A673 (cell line): ENCODE results near the gene ZFR. TPM values are rescaled to one million over a fixed set of nuclear protein-coding genes. Genes with fewer than 3 reads are reported as not detected.

Experiments
- BruUV-seq: library from RNA; stranded (reverse); fragments of 400-500 nt; replicated peaks from 2 replicates; lab custom pipeline; 2021; lab: Mats Ljungman, UMichigan
- CTCF ChIA-PET: fragments of 300-600 bp; sonication (Branson Sonifier 250); formaldehyde crosslinking; loops from one replicate; lab custom pipeline; 2022; ENCODE audit warnings: antibody characterized with exemption; lab: Charles Lee
- POLR2A ChIA-PET: fragments of 300-600 bp; sonication (Branson Sonifier 250); formaldehyde crosslinking; loops from one replicate; lab custom pipeline; 2022; ENCODE audit warnings: antibody characterized with exemption; ENCODE audit not compliant: low non-redundant PET; lab: Charles Lee
- DNase-seq: peaks from one replicate; pipeline ENCODE4 v3.0.0-alpha.2; 2015; ENCODE audit warnings: low spot score
- H3K27ac ChIP-seq: fragments of 200-600 bp; sonication (generic); 2 replicates; pipeline ENCODE4 v1.5.1; 2016; ENCODE audit warnings: mixed run types, low read depth, mild to moderate bottlenecking, mixed read lengths, antibody characterized with exemption, low read length; ENCODE audit not compliant: poor library complexity, severe bottlenecking
- H3K27me3 ChIP-seq: fragments of 200-600 bp; sonication (generic); replicated peaks from 2 replicates; pipeline ENCODE4 v1.6.1; 2017; ENCODE audit warnings: mixed run types, low read depth, mild to moderate bottlenecking, mixed read lengths, antibody characterized with exemption, low read length; ENCODE audit not compliant: insufficient read depth, poor library complexity
- H3K36me3 ChIP-seq: fragments of 200-600 bp; sonication (generic); 2 replicates; pipeline ENCODE4 v1.6.1; 2016; ENCODE audit warnings: mixed run types, mild to moderate bottlenecking, mixed read lengths, antibody characterized with exemption, low read length; ENCODE audit not compliant: insufficient read depth, poor library complexity, severe bottlenecking
- H3K4me1 ChIP-seq: fragments of 200-600 bp; sonication (generic); 2 replicates; pipeline ENCODE4 v1.6.1; 2017; ENCODE audit warnings: mixed run types, mild to moderate bottlenecking, mixed read lengths, antibody characterized with exemption, low read length; ENCODE audit not compliant: insufficient read depth, poor library complexity, severe bottlenecking
- H3K4me3 ChIP-seq: fragments of 200-600 bp; sonication (generic); 2 replicates; pipeline ENCODE4 v1.5.1; 2016; ENCODE audit warnings: low read depth, mixed run types, mild to moderate bottlenecking, mixed read lengths, low read length; ENCODE audit not compliant: poor library complexity, severe bottlenecking
- H3K9me3 ChIP-seq: fragments of 200-600 bp; sonication (generic); 2 replicates; pipeline ENCODE4 v1.6.1; 2016; ENCODE audit warnings: mixed run types, low read depth, mild to moderate bottlenecking, mixed read lengths, antibody characterized with exemption, low read length; ENCODE audit not compliant: poor library complexity, severe bottlenecking
- CTCF ChIP-seq: fragments of 300-800, 200-600 bp; sonication (generic); conservative IDR thresholded peaks from 2 replicates; pipeline ENCODE4 v1.5.1; 2017; ENCODE audit warnings: low read depth, mild to moderate bottlenecking, antibody characterized with exemption, low read length, moderate library complexity, mixed read lengths
- EZH2 ChIP-seq: fragments of 200-600 bp; sonication (generic); IDR thresholded peaks from 2 replicates; pipeline ENCODE4 v1.6.1; 2017; ENCODE audit warnings: borderline replicate concordance, low read depth, mild to moderate bottlenecking, mixed read lengths, antibody characterized with exemption, low read length; ENCODE audit not compliant: poor library complexity, severe bottlenecking
- intact Hi-C: fragments of 100-400 bp; cut with micrococcal nuclease; formaldehyde crosslinking; loops from one replicate; pipeline ENCODE4 v1.10.0; 2022; ENCODE audit not compliant: unreplicated experiment
- total RNA-seq: library from RNA; stranded (reverse); gene quantifications from 2 replicates; pipeline ENCODE4 v1.2.3, GENCODE V29; 2021

The ZFR gene
- total RNA-seq, 1 experiment from 2014 or later, result 110 TPM

- ChIA-PET POLR2A (no interaction called here), CTCF (no interaction called here)
- H3K4me3 ChIP-seq, result no peak overlapping the region
- no peaks in the 10 kb centered on the region for H3K27me3 ChIP-seq
- no peaks in the 10 kb centered on the region for H3K9me3 ChIP-seq
- no peak for TF ChIP-seq EZH2
- no peak for TF ChIP-seq CTCF
- H3K4me1 ChIP-seq, result no peaks in the 10 kb centered on the region
- no TSS peak for BruUV-seq
- no peak overlapping the region for H3K27ac ChIP-seq
- DNase-seq, result no peak
- H3K36me3 ChIP-seq, result no peaks in the 10 kb centered on the region
- intact Hi-C loops, result no loop called here
These were observed 125.1 kb downstream of the ZFR start for GRCh38 chr5:32319392-32319791.

- H3K4me1 ChIP-seq, result no peaks in the 10 kb centered on the region
- no peak for TF ChIP-seq CTCF
- no peaks in the 10 kb centered on the region for H3K27me3 ChIP-seq
- H3K4me3 ChIP-seq, result no peak overlapping the region
- intact Hi-C loops, result no loop called here
- ChIA-PET POLR2A (no interaction called here), CTCF (no interaction called here)
- H3K36me3 ChIP-seq, result no peaks in the 10 kb centered on the region
- BruUV-seq, result no TSS peak
- H3K27ac ChIP-seq, result no peak overlapping the region
- no peaks in the 10 kb centered on the region for H3K9me3 ChIP-seq
- DNase-seq, result no peak
These were observed 127.5 kb downstream of the ZFR start for GRCh38 chr5:32317041-32317440.

GRCh38 chr5:32315221-32316014 lies 129.1 kb downstream of the ZFR start:
- Histone ChIP-seq H3K36me3 (no peaks in the 10 kb centered on the region), H3K27me3 (no peaks in the 10 kb centered on the region), H3K4me3 (no peak overlapping the region), H3K4me1 (peaks cover 10% of the 10 kb centered on the region), H3K27ac (no peak overlapping the region), H3K9me3 (no peaks in the 10 kb centered on the region)
- no peak for TF ChIP-seq CTCF
- TF ChIP-seq EZH2, result no peak
- intact Hi-C loops, result no loop called here
- BruUV-seq, result no TSS peak
- CTCF ChIA-PET, result no interaction called here
- no peak for DNase-seq
- POLR2A ChIA-PET, result no interaction called here
